Body of pancreas (tissue), 4 donors: Measurements from ENCODE around the gene CCDC126. TPM values are rescaled to one million over a fixed set of nuclear protein-coding genes. Genes with fewer than 3 reads are reported as not detected.

Experiments used
- ATAC-seq: fragments of 150-250 bp; one replicate; pipeline ENCODE4 v1.9.1; 2016
- DNase-seq, 4 donors: peaks; one replicate each; pipeline ENCODE4 v3.0.0-alpha.2; 2019
- H3K27ac ChIP-seq, 4 donors: fragments of 200-600 bp; sonication (generic); 1 replicate in 3 of 4; 2 replicates in 1 of 4; pipeline versions ENCODE4 v1.5.1 to v1.6.1; 2016 to 2019; ENCODE audit warnings: mild to moderate bottlenecking in 1 of 4, mixed read lengths in 1 of 4, moderate library complexity in 1 of 4
- H3K27me3 ChIP-seq, 2 donors: fragments of 200-600 bp; sonication (generic); one replicate each; pipeline ENCODE4 v1.6.0; 2016; ENCODE audit warnings: mild to moderate bottlenecking in 1 of 2
- H3K36me3 ChIP-seq, 2 donors: fragments of 200-600 bp; sonication (generic); replicated peaks in 1 of 2; 2 replicates each; pipeline ENCODE4 v1.5.1; 2016; ENCODE audit warnings: low read depth in 2 of 2; ENCODE audit not compliant: insufficient read depth in 1 of 2
- H3K4me1 ChIP-seq: fragments of 200-600 bp; sonication (generic); one replicate; pipeline ENCODE4 v1.6.0; 2016
- H3K4me3 ChIP-seq, 2 donors: fragments of 200-600 bp; sonication (generic); 1 replicate in 1 of 2; 2 replicates in 1 of 2; pipeline ENCODE4 v1.5.1; 2016 to 2019
- H3K9me3 ChIP-seq, 3 donors: fragments of 200-600 bp; sonication (generic); 1 replicate in 2 of 3; 2 replicates in 1 of 3; pipeline ENCODE4 v1.5.1; 2016
- CTCF ChIP-seq, 7 experiments: fragments of 450-650 bp in 4 of 7; fragments of 200-600 bp in 3 of 7; sonication (generic) in 3 of 7; IDR thresholded peaks; one replicate each; pipeline ENCODE4 v1.5.1; 2016 to 2019; ENCODE audit warnings: antibody characterized with exemption in 7 of 7
- POLR2A ChIP-seq, 3 donors: fragments of 450-650 bp; IDR thresholded peaks; one replicate each; pipeline ENCODE4 v1.6.1; 2016; ENCODE audit warnings: antibody characterized with exemption in 3 of 3, mild to moderate bottlenecking in 2 of 3
- WGBS, 2 donors: methylation state at CpG; one replicate each; pipeline ENCODE4 v1.1.5; 2017; 5-methylcytosine and 5-hydroxymethylcytosine counted together
- intact Hi-C: fragments of 100-400 bp; cut with DNase I; formaldehyde crosslinking; loops from one replicate; pipeline ENCODE4 v1.15.1; 2023
- total RNA-seq, 2 donors: library from RNA; depleted of rRNA; stranded (reverse); fragments of >200 nt; gene quantifications; one replicate each; pipeline ENCODE4 v1.1.0, GENCODE V29; 2016

The CCDC126 gene
- total RNA-seq, 2 donors from 2014 or later, result 5.3 to 8.6 TPM

- H3K9me3 ChIP-seq, result no peaks in the 10 kb centered on the region
- TF ChIP-seq POLR2A (IDR thresholded peaks at IDR 0.05) (no peak), CTCF (IDR thresholded peaks at IDR 0.05) (no peak)
- DNase-seq (no peak), ATAC-seq (no peak)
- H3K36me3 ChIP-seq, result peaks cover 0 to 4% of the 10 kb centered on the region in 2 donors
- intact Hi-C loops, result no loop called here
- no peak overlapping the region for H3K27ac ChIP-seq
- H3K27me3 ChIP-seq, result no peaks in the 10 kb centered on the region
- no peak overlapping the region for H3K4me3 ChIP-seq
- H3K4me1 ChIP-seq, result no peaks in the 10 kb centered on the region
Measured at GRCh38 chr7:23615331-23615730, 18.1 kb downstream of the CCDC126 start.

- Histone ChIP-seq H3K27me3 (no peaks in the 10 kb centered on the region), H3K9me3 (no peaks in the 10 kb centered on the region), H3K36me3 (no peaks in the 10 kb centered on the region), H3K27ac (no peak overlapping the region), H3K4me1 (no peaks in the 10 kb centered on the region), H3K4me3 (no peak overlapping the region)
- ATAC-seq (no peak), DNase-seq (no peak)
- 93 to 94% methylated on average over 2 of the region's 2 CpGs for WGBS, 2 donors
- no peak for TF ChIP-seq POLR2A (IDR thresholded peaks at IDR 0.05)
- intact Hi-C loops, result no loop called here
Measured at GRCh38 chr7:23616593-23616992, 19.4 kb downstream of the CCDC126 start.

- no peak for DNase-seq
- Histone ChIP-seq H3K36me3 (no peaks in the 10 kb centered on the region), H3K9me3 (no peaks in the 10 kb centered on the region), H3K4me3 (no peak overlapping the region), H3K4me1 (peaks cover 2% of the 10 kb centered on the region), H3K27me3 (no peaks in the 10 kb centered on the region), H3K27ac (no peak overlapping the region)
- intact Hi-C loops, result no loop called here
- WGBS, 2 donors, result 94 to 96% methylated on average over 1 of the region's 1 CpG
- TF ChIP-seq CTCF (IDR thresholded peaks at IDR 0.05) (no peak), POLR2A (IDR thresholded peaks at IDR 0.05) (no peak)
- ATAC-seq, result no peak
Measured at GRCh38 chr7:23617482-23617881, 20.3 kb downstream of the CCDC126 start.

GRCh38 chr7:23618241-23618640 lies 21.1 kb downstream of the CCDC126 start:
- 89 to 97% methylated on average over 3 of the region's 3 CpGs for WGBS, 2 donors
- intact Hi-C loops, result no loop called here
- H3K36me3 ChIP-seq, result no peaks in the 10 kb centered on the region
- H3K9me3 ChIP-seq, result no peaks in the 10 kb centered on the region
- H3K27ac ChIP-seq, result no peak overlapping the region
- peaks cover 3% of the 10 kb centered on the region for H3K4me1 ChIP-seq
- DNase-seq, result no peak
- no peak for ATAC-seq
- no peak for TF ChIP-seq POLR2A (IDR thresholded peaks at IDR 0.05)
- no peak for TF ChIP-seq CTCF (IDR thresholded peaks at IDR 0.05)
- H3K4me3 ChIP-seq, result no peak overlapping the region
- no peaks in the 10 kb centered on the region for H3K27me3 ChIP-seq

GRCh38 chr7:23619141-23619540 lies 22.0 kb downstream of the CCDC126 start:
- ATAC-seq (no peak), DNase-seq (no peak)
- H3K4me3 ChIP-seq, result no peak overlapping the region
- H3K27me3 ChIP-seq, result no peaks in the 10 kb centered on the region
- peaks cover 3% of the 10 kb centered on the region for H3K4me1 ChIP-seq
- intact Hi-C loops, result no loop called here
- no peaks in the 10 kb centered on the region for H3K9me3 ChIP-seq
- no peak for TF ChIP-seq CTCF (IDR thresholded peaks at IDR 0.05)
- TF ChIP-seq POLR2A (IDR thresholded peaks at IDR 0.05), result no peak
- no peaks in the 10 kb centered on the region for H3K36me3 ChIP-seq
- WGBS, 2 donors, result 93 to 96% methylated on average over 4 of the region's 4 CpGs
- no peak overlapping the region for H3K27ac ChIP-seq
